H1 (cell line): ENCODE data around the gene ZNF423. TPM values are rescaled to one million over a fixed set of nuclear protein-coding genes. Genes with fewer than 3 reads are reported as not detected.

Experiments
- CHD7 ChIP-seq: fragments of 300-600 bp; sonication (generic); IDR thresholded peaks from 2 replicates; pipeline ENCODE4 v1.7.1; 2012; ENCODE audit warnings: low read length, moderate library complexity, mild to moderate bottlenecking, inconsistent platforms; ENCODE audit not compliant: insufficient replicate concordance
- HDAC2 ChIP-seq, 2 experiments: fragments of 300-600 bp in 1 of 2; sonication (generic) in 1 of 2; IDR thresholded peaks; 2 replicates each; pipeline ENCODE4 v1.6.1; 2011 to 2012; ENCODE audit warnings: low read depth in 2 of 2, low read length in 2 of 2, mild to moderate bottlenecking in 2 of 2, moderate library complexity in 2 of 2, borderline replicate concordance in 1 of 2, inconsistent platforms in 1 of 2
- MAFK ChIP-seq: IDR thresholded peaks from 2 replicates; pipeline ENCODE4 v1.6.1; 2012; ENCODE audit warnings: low read depth, mild to moderate bottlenecking, improper control_type of control experiment, low read length
- RBBP5 ChIP-seq: IDR thresholded peaks from 2 replicates; pipeline ENCODE4 v1.7.1; 2012; ENCODE audit warnings: low read depth, mild to moderate bottlenecking, inconsistent platforms, low read length, moderate library complexity, borderline replicate concordance
- SIRT6 ChIP-seq: IDR thresholded peaks from one replicate; pipeline ENCODE4 v1.7.1; 2012; ENCODE audit warnings: low read length, inconsistent platforms
- SP1 ChIP-seq: IDR thresholded peaks from 2 replicates; pipeline ENCODE4 v1.6.1; 2011; ENCODE audit warnings: low read depth, low read length
- SUZ12 ChIP-seq: fragments of 200-600 bp; sonication (generic); IDR thresholded peaks from 2 replicates; pipeline ENCODE4 v1.6.1; 2012; ENCODE audit warnings: mild to moderate bottlenecking, inconsistent platforms, low read length, moderate library complexity, mixed read lengths
- TCF12 ChIP-seq: IDR thresholded peaks from 2 replicates; pipeline ENCODE4 v1.6.1; 2011; ENCODE audit warnings: low read depth, mild to moderate bottlenecking, low read length
- polyA plus RNA-seq, 7 experiments: library from polyadenylated mRNA; depleted of rRNA in 3 of 7; stranded (reverse) in 5 of 7; unstranded in 2 of 7; fragments of >200 nt in 5 of 7; fragments of 200-250 nt in 2 of 7; gene quantifications; 1 replicate in 5 of 7; 2 replicates in 1 of 7; 4 replicates in 1 of 7; pipeline versions ENCODE4 v1.2.1 to v1.2.3, GENCODE V29; 2011 to 2013; ENCODE audit warnings: missing spikeins in 2 of 7, mixed read lengths in 2 of 7
- total RNA-seq: library from RNA; stranded (reverse); fragmentation: NEBNext Ultra II Directional; extraction: Animal tissue kit (Norgen Biotek cat#: 25700); gene quantifications from 2 replicates; pipeline ENCODE4 v1.2.1, GENCODE V29; 2021

Gene ZNF423
- total and polyA plus RNA-seq, 2 of the 8 experiments (the other 6 are each of a cell fraction or from before 2014, with no cell fraction given), result 38.2 to 52.3 TPM

- TF ChIP-seq CHD7 (no peak), SP1 (no peak), SUZ12 (no peak), SIRT6 (no peak), TCF12 (no peak), MAFK (no peak), RBBP5 (no peak), HDAC2 (IDR thresholded peaks at IDR 0.05; ENCODE audit: borderline replicate concordance in 1 of 2, low read depth in 2 of 2, low read length in 2 of 2) (no peak)
Measured at GRCh38 chr16:49488336-49488735, 367.6 kb downstream of the ZNF423 start (continued).
